Measurements from ENCODE around the gene HS3ST6.
"Not testable (repeated sequence)": the region's sequence is repeated elsewhere in the genome, so short reads cannot be mapped to it uniquely, and the experiment has no call there.

The HS3ST6 gene

DNA sequence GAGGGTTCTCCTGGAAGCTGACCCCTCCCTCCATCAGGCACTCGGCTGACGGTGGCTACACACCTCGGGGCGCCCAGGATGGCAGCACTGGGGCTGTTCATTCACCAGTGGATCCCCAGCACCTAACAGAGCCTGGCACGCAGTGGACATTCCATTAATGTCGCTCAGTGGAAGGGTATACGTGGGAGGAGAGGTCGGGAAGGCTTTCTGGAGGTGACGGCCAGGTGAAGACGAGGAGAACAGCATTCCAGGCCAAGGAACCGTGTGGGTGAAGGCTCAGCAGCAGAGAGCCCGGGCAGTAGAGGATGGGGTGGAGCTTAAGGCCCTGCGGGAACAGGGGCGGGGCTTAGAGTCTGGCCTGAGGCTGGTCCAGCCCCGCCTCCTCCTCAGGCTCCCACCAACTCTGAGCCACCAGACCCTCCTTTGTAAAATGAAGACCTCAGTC lies 2.5 kb upstream of the HS3ST6 start:
- H3K4me3 ChIP-seq (ENCODE audit: low read depth, low read length): peak overlapping the region; percentile 30; the same call in 1 of the 2 replicates
- peaks cover 53% of the 10 kb centered on the region for H3K4me1 ChIP-seq (ENCODE audit: control insufficient read depth, insufficient read depth, low read length)

GRCh38 chr16:1920122-1920521 lies 1.9 kb upstream of the HS3ST6 start:
- not testable (repeated sequence) for H3K9me3 ChIP-seq (ENCODE audit: control insufficient read depth, insufficient read depth, low read depth, low read length); H3K36me3 ChIP-seq (ENCODE audit: control insufficient read depth, insufficient read depth, low read length); H3K9ac ChIP-seq (ENCODE audit: low read length); H3K4me3 ChIP-seq (ENCODE audit: low read depth, low read length); H3K27ac ChIP-seq (ENCODE audit: low read depth, low read length)
- H3K27me3 ChIP-seq (ENCODE audit: control insufficient read depth, insufficient read depth, low read length): peaks cover 84% of the 10 kb centered on the region
- peaks cover 48% of the 10 kb centered on the region for H3K4me1 ChIP-seq (ENCODE audit: control insufficient read depth, insufficient read depth, low read length)

More for the DNA sequence above, 2.5 kb upstream of the HS3ST6 start:
- 0 out of 2 replicates have a peak, but pooled peaks cover 2% of the 10 kb centered on the region for H3K9me3 ChIP-seq (ENCODE audit: control insufficient read depth, insufficient read depth, low read depth, low read length)
- H3K27me3 ChIP-seq (ENCODE audit: control insufficient read depth, insufficient read depth, low read length): peaks cover 78% of the 10 kb centered on the region
- no peak overlapping the region for H3K27ac ChIP-seq (ENCODE audit: low read depth, low read length)
- H3K36me3 ChIP-seq (ENCODE audit: control insufficient read depth, insufficient read depth, low read length): no peaks in the 10 kb centered on the region
- no peak overlapping the region for H3K9ac ChIP-seq (ENCODE audit: low read length)

DNA sequence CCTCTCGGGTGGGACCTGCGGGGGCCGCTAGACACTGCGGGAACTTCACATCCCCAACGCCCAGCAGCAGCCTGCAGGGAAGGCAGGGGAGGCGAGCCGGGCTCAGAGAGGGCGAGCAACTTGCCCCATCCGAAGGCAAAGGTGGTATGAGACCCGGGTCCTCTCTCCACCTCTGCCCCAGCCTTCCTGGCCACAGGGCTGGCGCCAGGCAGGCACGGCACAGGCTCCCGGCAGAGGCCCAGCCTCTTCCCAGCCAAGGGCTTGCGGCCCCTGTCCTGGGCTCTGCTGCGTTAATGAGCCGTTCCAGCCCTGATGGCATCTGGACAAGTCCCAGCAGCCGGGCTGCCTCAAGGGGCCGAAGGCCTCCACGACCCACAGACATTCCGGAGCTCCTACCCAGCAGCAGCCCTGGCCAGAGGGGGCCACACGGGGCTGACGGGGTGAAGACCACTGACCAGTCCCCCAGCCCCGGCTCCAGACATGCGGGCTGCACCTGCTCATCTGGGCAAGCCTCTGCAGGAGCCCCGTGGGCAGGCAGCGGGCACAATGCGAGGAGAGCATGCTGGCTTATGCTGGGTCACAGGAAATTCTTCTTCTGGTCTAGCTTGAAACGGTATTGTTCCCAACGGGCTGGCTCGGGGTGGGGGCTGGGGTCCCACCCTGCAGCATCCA lies 1.2 kb upstream of the HS3ST6 start:
- Histone ChIP-seq H3K27ac (ENCODE audit: low read depth, low read length) (no peak overlapping the region), H3K4me1 (ENCODE audit: control insufficient read depth, insufficient read depth, low read length) (peaks cover 49% of the 10 kb centered on the region), H3K9me3 (ENCODE audit: control insufficient read depth, insufficient read depth, low read depth, low read length) (0 out of 2 replicates have a peak, but pooled peaks cover 2% of the 10 kb centered on the region), H3K4me3 (ENCODE audit: low read depth, low read length) (no peak overlapping the region), H3K9ac (ENCODE audit: low read length) (no peak overlapping the region), H3K36me3 (ENCODE audit: control insufficient read depth, insufficient read depth, low read length) (no peaks in the 10 kb centered on the region), H3K27me3 (ENCODE audit: control insufficient read depth, insufficient read depth, low read length) (peaks cover 86% of the 10 kb centered on the region)

GRCh38 chr16:1917665-1918350 lies 407 bp downstream of the HS3ST6 start:
- no peak overlapping the region for H3K27ac ChIP-seq (ENCODE audit: low read depth, low read length)
- 0 out of 2 replicates have a peak, but pooled peaks cover 2% of the 10 kb centered on the region for H3K9me3 ChIP-seq (ENCODE audit: control insufficient read depth, insufficient read depth, low read depth, low read length)
- H3K9ac ChIP-seq (ENCODE audit: low read length): no peak overlapping the region
- H3K4me1 ChIP-seq (ENCODE audit: control insufficient read depth, insufficient read depth, low read length): peaks cover 49% of the 10 kb centered on the region
- peak overlapping the region; percentile 49 for H3K4me3 ChIP-seq (ENCODE audit: low read depth, low read length)
- no peaks in the 10 kb centered on the region for H3K36me3 ChIP-seq (ENCODE audit: control insufficient read depth, insufficient read depth, low read length)
- peaks cover 92% of the 10 kb centered on the region for H3K27me3 ChIP-seq (ENCODE audit: control insufficient read depth, insufficient read depth, low read length)

GRCh38 chr16:1917056-1917664 lies 1.1 kb downstream of the HS3ST6 start:
- Histone ChIP-seq H3K9ac (ENCODE audit: low read length) (no peak overlapping the region), H3K27ac (ENCODE audit: low read depth, low read length) (no peak overlapping the region), H3K9me3 (ENCODE audit: control insufficient read depth, insufficient read depth, low read depth, low read length) (no peaks in the 10 kb centered on the region), H3K4me1 (ENCODE audit: control insufficient read depth, insufficient read depth, low read length) (peaks cover 49% of the 10 kb centered on the region), H3K36me3 (ENCODE audit: control insufficient read depth, insufficient read depth, low read length) (no peaks in the 10 kb centered on the region), H3K27me3 (ENCODE audit: control insufficient read depth, insufficient read depth, low read length) (peaks cover 85% of the 10 kb centered on the region), H3K4me3 (ENCODE audit: low read depth, low read length) (peak overlapping the region; percentile 49)

DNA sequence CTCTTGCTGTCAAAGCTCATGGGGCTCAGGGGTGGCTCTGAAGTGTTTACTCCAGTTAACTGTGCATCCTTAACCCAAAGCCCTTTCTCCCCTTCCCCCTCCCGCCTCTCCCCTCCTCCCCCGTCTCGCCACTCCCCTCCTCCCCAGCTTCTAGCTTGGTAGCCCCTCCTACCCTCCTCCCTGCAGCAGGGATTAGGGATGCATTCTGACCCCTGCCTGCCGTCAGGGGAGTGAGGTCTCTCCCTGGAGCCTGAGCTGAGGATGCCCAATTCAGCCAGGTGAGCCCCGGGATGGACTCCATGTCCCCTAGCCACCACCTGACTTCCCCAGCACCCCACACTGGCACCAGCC lies 1.6 kb downstream of the HS3ST6 start:
- peaks cover 49% of the 10 kb centered on the region for H3K4me1 ChIP-seq (ENCODE audit: control insufficient read depth, insufficient read depth, low read length)
- no peak overlapping the region for H3K9ac ChIP-seq (ENCODE audit: low read length)
- no peaks in the 10 kb centered on the region for H3K9me3 ChIP-seq (ENCODE audit: control insufficient read depth, insufficient read depth, low read depth, low read length)
- no peak overlapping the region for H3K27ac ChIP-seq (ENCODE audit: low read depth, low read length)
- peaks cover 85% of the 10 kb centered on the region for H3K27me3 ChIP-seq (ENCODE audit: control insufficient read depth, insufficient read depth, low read length)
- H3K36me3 ChIP-seq (ENCODE audit: control insufficient read depth, insufficient read depth, low read length): no peaks in the 10 kb centered on the region
- H3K4me3 ChIP-seq (ENCODE audit: low read depth, low read length): peak overlapping the region; percentile 49

GRCh38 chr16:1915732-1916639 lies 2.2 kb downstream of the HS3ST6 start:
- no peak overlapping the region for H3K9ac ChIP-seq (ENCODE audit: low read length)
- H3K9me3 ChIP-seq (ENCODE audit: control insufficient read depth, insufficient read depth, low read depth, low read length): no peaks in the 10 kb centered on the region
- peaks cover 46% of the 10 kb centered on the region for H3K4me1 ChIP-seq (ENCODE audit: control insufficient read depth, insufficient read depth, low read length)
- no peaks in the 10 kb centered on the region for H3K36me3 ChIP-seq (ENCODE audit: control insufficient read depth, insufficient read depth, low read length)
- no peak overlapping the region for H3K4me3 ChIP-seq (ENCODE audit: low read depth, low read length)
- H3K27ac ChIP-seq (ENCODE audit: low read depth, low read length): no peak overlapping the region
- H3K27me3 ChIP-seq (ENCODE audit: control insufficient read depth, insufficient read depth, low read length): peaks cover 78% of the 10 kb centered on the region

DNA sequence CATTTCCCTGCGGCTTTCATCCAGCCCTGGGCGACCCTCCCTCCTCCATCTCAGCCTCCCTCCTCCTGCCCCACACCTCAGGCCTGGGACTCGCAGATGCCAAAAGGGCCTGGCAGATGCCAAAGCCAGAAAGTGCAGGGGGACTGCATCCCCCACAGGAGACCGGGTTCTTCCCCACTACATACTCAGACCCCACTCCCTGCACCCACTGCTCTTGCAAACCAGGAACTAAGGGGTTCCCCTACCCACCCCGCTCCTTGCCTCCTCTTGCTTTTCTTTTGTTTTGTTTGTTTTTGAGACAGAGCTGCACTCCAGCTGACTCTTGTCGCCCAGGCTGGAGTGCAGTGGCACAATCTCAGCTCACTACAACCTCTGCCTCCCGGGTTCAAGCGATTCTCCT lies 3.2 kb downstream of the HS3ST6 start:
- H3K4me1 ChIP-seq (ENCODE audit: control insufficient read depth, insufficient read depth, low read length): peaks cover 39% of the 10 kb centered on the region
- no peak overlapping the region for H3K27ac ChIP-seq (ENCODE audit: low read depth, low read length)
- peaks cover 68% of the 10 kb centered on the region for H3K27me3 ChIP-seq (ENCODE audit: control insufficient read depth, insufficient read depth, low read length)
- no peaks in the 10 kb centered on the region for H3K9me3 ChIP-seq (ENCODE audit: control insufficient read depth, insufficient read depth, low read depth, low read length)
- no peaks in the 10 kb centered on the region for H3K36me3 ChIP-seq (ENCODE audit: control insufficient read depth, insufficient read depth, low read length)
- no peak overlapping the region for H3K4me3 ChIP-seq (ENCODE audit: low read depth, low read length)
- H3K9ac ChIP-seq (ENCODE audit: low read length): no peak overlapping the region

GRCh38 chr16:1914084-1914608 lies 4.1 kb downstream of the HS3ST6 start:
- Histone ChIP-seq H3K9me3 (ENCODE audit: control insufficient read depth, insufficient read depth, low read depth, low read length) (no peaks in the 10 kb centered on the region), H3K27me3 (ENCODE audit: control insufficient read depth, insufficient read depth, low read length) (peaks cover 60% of the 10 kb centered on the region), H3K27ac (ENCODE audit: low read depth, low read length) (no peak overlapping the region), H3K4me1 (ENCODE audit: control insufficient read depth, insufficient read depth, low read length) (peaks cover 37% of the 10 kb centered on the region), H3K36me3 (ENCODE audit: control insufficient read depth, insufficient read depth, low read length) (no peaks in the 10 kb centered on the region), H3K4me3 (ENCODE audit: low read depth, low read length) (no peak overlapping the region), H3K9ac (ENCODE audit: low read length) (no peak overlapping the region)

DNA sequence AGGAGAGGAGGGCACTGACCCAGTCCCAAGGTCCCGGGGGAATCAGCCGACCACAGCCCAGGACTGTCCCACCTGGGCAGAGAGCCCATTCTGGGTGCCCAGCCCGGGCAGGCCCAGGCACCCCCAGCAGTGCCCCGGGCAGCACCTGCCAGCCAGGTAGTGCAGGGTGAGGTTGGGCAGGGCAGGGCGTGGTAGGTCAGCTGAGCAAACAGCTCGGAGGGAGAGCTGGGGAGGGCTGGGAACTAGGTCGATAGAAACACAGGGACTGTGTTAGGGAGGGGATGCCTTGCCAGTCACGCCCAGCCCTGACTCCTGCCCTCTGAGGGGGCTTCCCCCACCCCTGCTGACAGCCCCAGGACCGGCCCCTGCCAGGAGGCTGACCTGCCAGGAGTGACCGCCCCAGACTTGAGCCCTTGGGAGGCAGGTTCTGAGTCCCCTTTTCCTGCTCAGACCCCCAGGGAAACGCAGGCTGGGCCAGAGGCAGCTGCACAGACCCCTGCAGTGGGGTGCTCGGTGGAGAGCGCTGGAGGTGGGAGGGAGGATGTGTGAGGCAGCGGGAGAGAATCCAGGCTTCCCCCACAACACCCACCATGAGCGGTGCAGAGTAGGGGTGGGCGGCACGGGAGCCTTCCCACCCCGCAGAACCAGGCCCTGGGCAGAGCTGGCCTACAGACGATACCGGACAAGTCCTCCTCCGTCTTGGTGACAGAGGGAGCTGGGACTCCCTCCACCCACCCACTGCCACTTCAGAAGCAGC lies 4.7 kb downstream of the HS3ST6 start:
- Histone ChIP-seq H3K27me3 (ENCODE audit: control insufficient read depth, insufficient read depth, low read length) (peaks cover 56% of the 10 kb centered on the region), H3K4me3 (ENCODE audit: low read depth, low read length) (no peak overlapping the region), H3K4me1 (ENCODE audit: control insufficient read depth, insufficient read depth, low read length) (peaks cover 32% of the 10 kb centered on the region)

More for the DNA sequence above, 4.7 kb downstream of the HS3ST6 start:
- Histone ChIP-seq H3K36me3 (ENCODE audit: control insufficient read depth, insufficient read depth, low read length) (no peaks in the 10 kb centered on the region), H3K9ac (ENCODE audit: low read length) (no peak overlapping the region), H3K9me3 (ENCODE audit: control insufficient read depth, insufficient read depth, low read depth, low read length) (no peaks in the 10 kb centered on the region), H3K27ac (ENCODE audit: low read depth, low read length) (no peak overlapping the region)
